A549 treated with AZD9567 at 1 μM for 4 hours (cell line): ENCODE data around the gene USP17L12. TPM values are rescaled to one million over a fixed set of nuclear protein-coding genes. Genes with fewer than 3 reads are reported as not detected.

ENCODE experiments used
- total RNA-seq: library from RNA; stranded (reverse); fragments of 200-300 nt; extraction: Qiagen RNA extraction; gene quantifications from 5 replicates; pipeline ENCODE4 v1.2.3, GENCODE V29; 2022; ENCODE audit not compliant: insufficient read depth

The USP17L12 gene
- not detected in 5 replicates for total RNA-seq

GRCh38 chr4:9219852-9220251 lies at the start of gene USP17L12:
TSS of gene USP17L12 (plus strand) at chr4:9220152. CDS start at chr4:9220152, 0 bp downstream.

DNA sequence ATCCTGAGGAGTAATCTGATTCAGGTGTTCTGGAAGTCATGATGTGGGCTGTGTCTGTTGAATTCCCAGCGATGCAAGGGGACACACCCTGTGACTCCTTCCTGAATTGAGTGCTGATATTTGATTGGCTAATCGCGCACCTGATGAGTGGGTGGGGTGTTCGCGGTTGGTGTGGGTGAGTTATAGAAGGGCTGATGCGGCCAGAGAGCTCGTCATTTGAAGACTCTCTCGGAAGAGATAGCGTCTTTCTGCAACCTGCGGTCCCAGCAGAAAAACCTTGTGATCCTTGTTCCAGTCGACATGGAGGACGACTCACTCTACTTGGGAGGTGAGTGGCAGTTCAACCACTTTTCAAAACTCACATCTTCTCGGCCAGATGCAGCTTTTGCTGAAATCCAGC lies 9.6 kb upstream of the USP17L12 start, which contains the start of gene USP17L10:
USP17L10 (plus strand) TSS at position 301 of the 400 bp plus-strand sequence; CDS start at position 301, 0 bp downstream.

GRCh38 chr4:9215105-9215504 lies 4.8 kb upstream of the USP17L12 start, which contains the start of gene USP17L11:
TSS of gene USP17L11 (plus strand) at chr4:9215405. CDS start at chr4:9215405, 0 bp downstream.

GRCh38 chr4:9224596-9224995 lies 4.6 kb downstream of the USP17L12 start, which contains the start of gene USP17L13:
TSS of gene USP17L13 (plus strand) at chr4:9224896. CDS start at chr4:9224896, 0 bp downstream.

DNA sequence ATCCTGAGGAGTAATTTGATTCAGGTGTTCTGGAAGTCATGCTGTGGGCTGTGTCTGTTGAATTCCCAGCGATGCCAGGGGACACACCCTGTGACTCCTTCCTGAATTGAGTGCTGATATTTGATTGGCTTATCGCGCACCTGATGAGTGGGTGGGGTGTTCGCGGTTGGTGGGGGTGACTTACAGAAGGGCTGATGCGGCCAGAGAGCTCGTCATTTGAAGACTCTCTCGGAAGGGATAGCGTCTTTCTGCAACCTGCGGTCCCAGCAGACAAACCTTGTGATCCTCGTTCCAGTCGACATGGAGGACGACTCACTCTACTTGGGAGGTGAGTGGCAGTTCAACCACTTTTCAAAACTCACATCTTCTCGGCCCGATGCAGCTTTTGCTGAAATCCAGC lies 14.1 kb downstream of the USP17L12 start, which contains the start of gene USP17L15:
USP17L15 (plus strand) TSS at position 301 of the 400 bp plus-strand sequence; CDS start at position 301, 0 bp downstream.

DNA sequence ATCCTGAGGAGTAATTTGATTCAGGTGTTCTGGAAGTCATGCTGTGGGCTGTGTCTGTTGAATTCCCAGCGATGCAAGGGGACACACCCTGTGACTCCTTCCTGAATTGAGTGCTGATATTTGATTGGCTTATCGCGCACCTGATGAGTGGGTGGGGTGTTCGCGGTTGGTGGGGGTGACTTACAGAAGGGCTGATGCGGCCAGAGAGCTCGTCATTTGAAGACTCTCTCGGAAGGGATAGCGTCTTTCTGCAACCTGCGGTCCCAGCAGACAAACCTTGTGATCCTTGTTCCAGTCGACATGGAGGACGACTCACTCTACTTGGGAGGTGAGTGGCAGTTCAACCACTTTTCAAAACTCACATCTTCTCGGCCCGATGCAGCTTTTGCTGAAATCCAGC lies 23.6 kb downstream of the USP17L12 start, which contains the start of gene USP17L17:
USP17L17 (plus strand) TSS at position 301 of the 400 bp plus-strand sequence; CDS start at position 301, 0 bp downstream.

DNA sequence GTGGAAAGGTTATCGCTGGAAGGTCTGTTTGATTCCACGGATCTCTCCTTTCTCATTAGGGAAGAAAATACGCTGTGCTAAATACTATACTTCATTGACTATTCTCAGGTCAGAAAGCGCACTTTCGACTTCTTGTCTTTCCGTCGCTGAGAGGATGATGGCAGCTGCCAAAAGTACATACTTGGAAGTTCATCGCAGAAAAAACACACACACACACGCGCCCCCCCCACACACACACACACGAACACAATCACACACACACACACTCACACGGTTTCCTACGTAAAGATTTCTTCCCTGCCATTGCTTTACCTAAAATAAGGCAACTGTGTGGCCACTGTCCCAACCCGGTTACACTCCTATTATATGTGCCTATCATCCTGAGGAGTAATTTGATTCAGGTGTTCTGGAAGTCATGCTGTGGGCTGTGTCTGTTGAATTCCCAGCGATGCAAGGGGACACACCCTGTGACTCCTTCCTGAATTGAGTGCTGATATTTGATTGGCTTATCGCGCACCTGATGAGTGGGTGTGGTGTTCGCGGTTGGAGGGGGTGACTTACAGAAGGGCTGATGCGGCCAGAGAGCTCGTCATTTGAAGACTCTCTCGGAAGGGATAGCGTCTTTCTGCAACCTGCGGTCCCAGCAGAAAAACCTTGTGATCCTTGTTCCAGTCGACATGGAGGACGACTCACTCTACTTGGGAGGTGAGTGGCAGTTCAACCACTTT lies 28.2 kb downstream of the USP17L12 start, which contains the start of gene USP17L18:
USP17L18 (plus strand) TSS at position 678 of the 728 bp plus-strand sequence; CDS start at position 678, 0 bp downstream.

DNA sequence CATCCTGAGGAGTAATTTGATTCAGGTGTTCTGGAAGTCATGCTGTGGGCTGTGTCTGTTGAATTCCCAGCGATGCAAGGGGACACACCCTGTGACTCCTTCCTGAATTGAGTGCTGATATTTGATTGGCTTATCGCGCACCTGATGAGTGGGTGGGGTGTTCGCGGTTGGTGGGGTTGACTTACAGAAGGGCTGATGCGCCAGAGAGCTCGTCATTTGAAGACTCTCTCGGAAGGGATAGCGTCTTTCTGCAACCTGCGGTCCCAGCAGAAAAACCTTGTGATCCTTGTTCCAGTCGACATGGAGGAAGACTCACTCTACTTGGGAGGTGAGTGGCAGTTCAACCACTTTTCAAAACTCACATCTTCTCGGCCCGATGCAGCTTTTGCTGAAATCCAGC lies 33.1 kb downstream of the USP17L12 start, which contains the start of gene USP17L19:
USP17L19 (plus strand) TSS at position 301 of the 400 bp plus-strand sequence; CDS start at position 301, 0 bp downstream.

DNA sequence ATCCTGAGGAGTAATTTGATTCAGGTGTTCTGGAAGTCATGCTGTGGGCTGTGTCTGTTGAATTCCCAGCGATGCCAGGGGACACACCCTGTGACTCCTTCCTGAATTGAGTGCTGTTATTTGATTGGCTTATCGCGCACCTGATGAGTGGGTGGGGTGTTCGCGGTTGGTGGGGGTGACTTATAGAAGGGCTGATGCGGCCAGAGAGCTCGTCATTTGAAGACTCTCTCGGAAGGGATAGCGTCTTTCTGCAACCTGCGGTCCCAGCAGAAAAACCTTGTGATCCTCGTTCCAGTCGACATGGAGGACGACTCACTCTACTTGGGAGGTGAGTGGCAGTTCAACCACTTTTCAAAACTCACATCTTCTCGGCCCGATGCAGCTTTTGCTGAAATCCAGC lies 37.9 kb downstream of the USP17L12 start, which contains the start of gene USP17L20:
USP17L20 (plus strand) TSS at position 301 of the 400 bp plus-strand sequence; CDS start at position 301, 0 bp downstream.

GRCh38 chr4:9262572-9262971 lies 42.6 kb downstream of the USP17L12 start, which contains the start of gene USP17L21:
TSS of gene USP17L21 (plus strand) at chr4:9262872. CDS start at chr4:9262872, 0 bp downstream.

GRCh38 chr4:9267319-9267718 lies 47.4 kb downstream of the USP17L12 start, which contains the start of gene USP17L22:
TSS of gene USP17L22 (plus strand) at chr4:9267619. CDS start at chr4:9267619, 0 bp downstream.

Other genes starting within 250 kb of the USP17L12 start
- 0.02 TPM in 1 of 5 replicates, not detected in the others for gene FAM90A26, start 49.7 kb upstream of the USP17L12 start, total RNA-seq
- gene USP17L10, start 9.5 kb upstream of the USP17L12 start, total RNA-seq = not detected in 5 replicates
- gene USP17L11, start 4.7 kb upstream of the USP17L12 start, total RNA-seq = 0.06 TPM in 1 of 5 replicates, not detected in the others
- not detected in 5 replicates for gene USP17L13, start 4.7 kb downstream of the USP17L12 start, total RNA-seq
- not detected in 5 replicates for gene USP17L15, start 14.2 kb downstream of the USP17L12 start, total RNA-seq
- not detected in 5 replicates for gene USP17L17, start 23.7 kb downstream of the USP17L12 start, total RNA-seq
- not detected in 5 replicates for gene USP17L18, start 28.5 kb downstream of the USP17L12 start, total RNA-seq
- not detected in 5 replicates for gene USP17L19, start 33.2 kb downstream of the USP17L12 start, total RNA-seq
- not detected in 5 replicates for gene USP17L20, start 38.0 kb downstream of the USP17L12 start, total RNA-seq
- not detected in 5 replicates for gene USP17L21, start 42.7 kb downstream of the USP17L12 start, total RNA-seq
- not detected in 5 replicates for gene USP17L22, start 47.5 kb downstream of the USP17L12 start, total RNA-seq
- not detected in 5 replicates for gene USP17L24, start 105.0 kb downstream of the USP17L12 start, total RNA-seq
- gene USP17L25, start 109.8 kb downstream of the USP17L12 start, total RNA-seq = not detected in 5 replicates
- gene USP17L26, start 114.5 kb downstream of the USP17L12 start, total RNA-seq = not detected in 5 replicates
- not detected in 5 replicates for gene USP17L5, start 119.3 kb downstream of the USP17L12 start, total RNA-seq
- gene USP17L27, start 124.0 kb downstream of the USP17L12 start, total RNA-seq = not detected in 5 replicates
- not detected in 5 replicates for gene USP17L28, start 128.7 kb downstream of the USP17L12 start, total RNA-seq
- gene USP17L29, start 133.5 kb downstream of the USP17L12 start, total RNA-seq = not detected in 5 replicates
- gene USP17L30, start 143.0 kb downstream of the USP17L12 start, total RNA-seq = not detected in 5 replicates
- not detected in 5 replicates for gene DEFB131A, start 224.3 kb downstream of the USP17L12 start, total RNA-seq